ENCODE data around the gene ABCD3. TPM values are rescaled to one million over a fixed set of nuclear protein-coding genes. Genes with fewer than 3 reads are reported as not detected.

ABCD3 gene
- total and polyA plus RNA-seq, 2 of the 8 experiments (the other 6 are each of a cell fraction or from before 2014, with no cell fraction given), result 6.6 to 29.4 TPM

- no peak overlapping the region for H3K4me2 ChIP-seq (ENCODE audit: insufficient read depth in 1 of 2, low read depth in 2 of 2, low read length in 2 of 2)
- 74% methylated on average over 2 of the region's 2 CpGs; no CpG with 5 or more reads in 1 of the 2 experiments for WGBS, 2 experiments (ENCODE audit: extremely low coverage in 1 of 2, insufficient coverage in 1 of 2, insufficient read length in 1 of 2, insufficient replicate concordance in 2 of 2, low coverage in 1 of 2, low lambda C conversion rate in 2 of 2, missing lambda C conversion rate in 1 of 2)
- H2BK5ac ChIP-seq (ENCODE audit: low read depth, low read length), result no peak overlapping the region
- no peak overlapping the region for H4K91ac ChIP-seq (replicated peaks; ENCODE audit: insufficient read length, low read length)
- peak overlapping the region; percentile 10; the same call in 1 of the 2 replicates for H2AFZ ChIP-seq (ENCODE audit: low read length)
- H3K79me2 ChIP-seq (ENCODE audit: control insufficient read depth in 1 of 2, insufficient read depth in 2 of 2, low read length in 2 of 2), result no peaks in the 10 kb centered on the region
- H4K5ac ChIP-seq (ENCODE audit: insufficient read length, low read depth, low read length), result no peak overlapping the region
- no peaks in the 10 kb centered on the region for H3K23me2 ChIP-seq (ENCODE audit: low read depth, low read length)
- CTCF ChIA-PET (ENCODE audit: partially characterized antibody), result interaction anchor here (1.0 to 2.1 kb wide), 2 partner anchors 11 to 78 kb away, joined by 3 to 12 read pairs; no protein-coding TSS in a partner anchor
- H3K56ac ChIP-seq (replicated peaks; ENCODE audit: insufficient read length, low read depth, low read length), result no peak overlapping the region
- H3K4me1 ChIP-seq (replicated peaks in 1 of 4; ENCODE audit: control insufficient read depth in 3 of 4, insufficient read depth in 4 of 4, low read length in 3 of 4), result no peaks in the 10 kb centered on the region
- no peak overlapping the region for H3K4me3 ChIP-seq (ENCODE audit: extremely low read depth in 1 of 4, insufficient read depth in 2 of 4, low read depth in 3 of 4, low read length in 4 of 4)
- no peak overlapping the region for H3K18ac ChIP-seq (ENCODE audit: extremely low read depth, low read length)
- H3K23ac ChIP-seq (ENCODE audit: insufficient read length), result no peak overlapping the region
- no peaks in the 10 kb centered on the region for H3K79me1 ChIP-seq (ENCODE audit: low read depth, low read length)
- no peak overlapping the region for H3K4ac ChIP-seq (replicated peaks; ENCODE audit: insufficient read length, low read depth, low read length)
- POLR2A ChIA-PET (ENCODE audit: partially characterized antibody), result interaction anchor here (0.6 kb wide), 1 partner anchor 43 kb away, joined by 3 read pairs; no protein-coding TSS in a partner anchor
- H2BK15ac ChIP-seq (ENCODE audit: low read length), result no peak overlapping the region
- no peak overlapping the region for H2BK20ac ChIP-seq (ENCODE audit: low read length)
- H2AK5ac ChIP-seq (ENCODE audit: low read depth, low read length), result no peak overlapping the region
- H2BK12ac ChIP-seq (ENCODE audit: low read depth, low read length), result no peak overlapping the region
- no peak for DNase-seq (ENCODE audit: low read depth in 1 of 2, low spot score in 2 of 2)
- no peak overlapping the region for H2BK120ac ChIP-seq (replicated peaks; ENCODE audit: low read depth, low read length)
- H3K27me3 ChIP-seq (replicated peaks in 1 of 4; ENCODE audit: control insufficient read depth in 3 of 4, extremely low read depth in 1 of 4, insufficient read depth in 3 of 4, low read length in 3 of 4), result no peaks in the 10 kb centered on the region
- no peak overlapping the region for H3K9ac ChIP-seq (replicated peaks in 1 of 4; ENCODE audit: extremely low read depth in 1 of 4, low read depth in 3 of 4, low read length in 3 of 4)
- FAIRE-seq, result no peak
- peaks cover 15 to 18% of the 10 kb centered on the region in 2 experiments for H3K9me3 ChIP-seq (ENCODE audit: insufficient read depth in 2 of 2, low read depth in 1 of 2, low read length in 1 of 2)
- H3K14ac ChIP-seq (ENCODE audit: insufficient read length), result no peak overlapping the region
- H3K27ac ChIP-seq (ENCODE audit: low read depth, low read length), result no peak overlapping the region
- no peaks in the 10 kb centered on the region for H4K20me1 ChIP-seq (replicated peaks in 1 of 2; ENCODE audit: control insufficient read depth in 1 of 2, insufficient read depth in 2 of 2, low read length in 2 of 2)
- no peak overlapping the region for H4K8ac ChIP-seq (ENCODE audit: extremely low read depth, insufficient read depth, low read length)
- peaks cover 0 to 5% (median 0%) of the 10 kb centered on the region in 4 experiments; a peak in 1 of 8 replicates for H3K36me3 ChIP-seq (ENCODE audit: control insufficient read depth in 2 of 4, insufficient read depth in 4 of 4, low read length in 3 of 4)
- TF ChIP-seq CBX5 (IDR thresholded peaks at IDR 0.05; ENCODE audit: low read depth, low read length) (no peak), RFX5 (IDR thresholded peaks at IDR 0.05; ENCODE audit: borderline replicate concordance, low read depth, low read length) (no peak), RNF2 (IDR thresholded peaks at IDR 0.05; ENCODE audit: borderline replicate concordance, low read depth, low read length, missing control alignments, poor library complexity, severe bottlenecking) (no peak), JUND (IDR thresholded peaks at IDR 0.05; ENCODE audit: low read length) (no peak), KDM5A (IDR thresholded peaks at IDR 0.05; ENCODE audit: low read length) (no peak), MAFK (IDR thresholded peaks at IDR 0.05; ENCODE audit: low read depth, low read length) (no peak), HDAC6 (IDR thresholded peaks at IDR 0.05; ENCODE audit: low read depth, low read length) (no peak), CTCF (IDR thresholded peaks at IDR 0.05; ENCODE audit: control extremely low read depth in 1 of 3, insufficient read depth in 1 of 3, low read depth in 1 of 3, low read length in 3 of 3) (no peak), POLR2A (IDR thresholded peaks at IDR 0.05; ENCODE audit: control extremely low read depth in 1 of 2, low read depth in 2 of 2, low read length in 2 of 2) (no peak), CHD1 (IDR thresholded peaks at IDR 0.05; ENCODE audit: low read depth, low read length) (no peak), FOSL1 (IDR thresholded peaks at IDR 0.05; ENCODE audit: insufficient read depth, low read depth, low read length) (no peak)
Measured at GRCh38 chr1:94385308-94385929, 32.8 kb upstream of the ABCD3 start.
